ENCODE measurements around the gene PRKAG2.
"Not testable (repeated sequence)": the region's sequence is repeated elsewhere in the genome, so short reads cannot be mapped to it uniquely, and the experiment has no call there.

Gene PRKAG2

GRCh38 chr7:151782256-151782597, 94.7 kb downstream of the PRKAG2 start:
- not testable (repeated sequence) for DNase-seq

- DNase-seq = no peak
These were observed 95.6 kb downstream of the PRKAG2 start for GRCh38 chr7:151781161-151781845.

- no peak for DNase-seq
These were observed 96.3 kb downstream of the PRKAG2 start for GRCh38 chr7:151780631-151781030.

GRCh38 chr7:151779678-151780077, 97.2 kb downstream of the PRKAG2 start:
- DNase-seq = no peak

- DNase-seq = no peak
These were observed 97.7 kb downstream of the PRKAG2 start for GRCh38 chr7:151779255-151779654.

GRCh38 chr7:151777908-151778670, 98.8 kb downstream of the PRKAG2 start:
- no peak for DNase-seq

- no peak for DNase-seq
These were observed 99.4 kb downstream of the PRKAG2 start for GRCh38 chr7:151777495-151777880.

GRCh38 chr7:151776876-151777494, 99.9 kb downstream of the PRKAG2 start:
- no peak for DNase-seq

- DNase-seq = no peak
These were observed 100.5 kb downstream of the PRKAG2 start for GRCh38 chr7:151776446-151776845.

GRCh38 chr7:151775547-151776443, 101.1 kb downstream of the PRKAG2 start:
- DNase-seq = no peak

GRCh38 chr7:151774951-151775350, 102.0 kb downstream of the PRKAG2 start:
- DNase-seq = no peak

- DNase-seq = no peak
These were observed 103.1 kb downstream of the PRKAG2 start for GRCh38 chr7:151773797-151774196.

- DNase-seq = no peak
These were observed 106.7 kb downstream of the PRKAG2 start for GRCh38 chr7:151770232-151770631.

- no peak for DNase-seq
These were observed 107.6 kb downstream of the PRKAG2 start for GRCh38 chr7:151769188-151769821.

- no peak for DNase-seq
These were observed 108.1 kb downstream of the PRKAG2 start for GRCh38 chr7:151768805-151769187.

- DNase-seq = no peak
These were observed 109.4 kb downstream of the PRKAG2 start for GRCh38 chr7:151767557-151767956.

- DNase-seq = no peak
These were observed 112.6 kb downstream of the PRKAG2 start for GRCh38 chr7:151764056-151764920.

- no peak for DNase-seq
These were observed 113.4 kb downstream of the PRKAG2 start for GRCh38 chr7:151763420-151763984.

- DNase-seq = no peak
These were observed 114.2 kb downstream of the PRKAG2 start for GRCh38 chr7:151762583-151763245.

- no peak for DNase-seq
These were observed 115.0 kb downstream of the PRKAG2 start for GRCh38 chr7:151761957-151762356.

GRCh38 chr7:151761231-151761630, 115.7 kb downstream of the PRKAG2 start:
- no peak for DNase-seq

Data from NCI-H1436 (cell line).